Fibroblast of the conjunctiva (primary cell): ENCODE data around the gene NFIX.

Experiments
- DNase-seq: peaks from one replicate; pipeline ENCODE4 v3.0.0-alpha.2; 2010; ENCODE audit warnings: low read depth

The NFIX gene

GRCh38 chr19:12990853-12991252, 4.4 kb upstream of the NFIX start:
- DNase-seq: no peak

DNA sequence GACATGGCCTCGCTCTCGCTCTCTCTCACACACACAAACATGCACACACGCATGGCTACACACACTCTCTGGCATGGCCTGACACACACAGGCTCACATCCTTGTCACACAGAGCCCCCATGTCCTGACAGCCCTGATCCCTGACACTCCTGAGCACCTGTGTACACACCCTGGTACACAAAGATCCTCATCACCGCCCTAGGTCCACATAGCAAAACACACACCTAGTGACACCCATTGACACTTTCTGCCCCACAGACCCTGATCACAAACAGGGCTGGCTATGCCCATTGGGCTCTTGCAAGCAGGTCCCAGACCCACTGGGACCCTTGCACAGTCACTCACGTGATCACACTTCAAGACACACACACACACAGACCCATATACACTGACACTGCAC, 4.0 kb upstream of the NFIX start:
- no peak for DNase-seq

GRCh38 chr19:12992729-12993128, 2.5 kb upstream of the NFIX start:
- no peak for DNase-seq

DNA sequence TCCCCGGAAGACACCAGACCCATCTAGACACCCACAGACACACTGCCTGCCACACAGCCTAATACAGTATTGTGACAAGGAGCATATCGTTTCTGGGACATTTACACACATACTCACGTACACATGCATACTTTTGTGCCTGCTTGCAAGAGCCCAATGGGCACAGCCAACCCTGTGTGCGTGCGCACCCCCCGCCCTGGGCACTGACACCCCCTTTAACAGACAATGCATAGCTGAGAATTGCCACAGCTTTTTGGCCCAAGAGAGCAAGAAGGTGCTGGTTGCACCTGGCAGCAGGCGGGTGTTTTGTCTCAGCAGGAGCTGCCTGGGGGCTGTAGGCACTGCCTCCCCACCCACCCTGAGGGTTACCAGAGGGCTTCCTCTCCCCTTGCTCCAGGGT, 1.7 kb upstream of the NFIX start:
- no peak for DNase-seq

GRCh38 chr19:12995596-12996405, 526 bp downstream of the NFIX start:
- DNase-seq: no peak

DNA sequence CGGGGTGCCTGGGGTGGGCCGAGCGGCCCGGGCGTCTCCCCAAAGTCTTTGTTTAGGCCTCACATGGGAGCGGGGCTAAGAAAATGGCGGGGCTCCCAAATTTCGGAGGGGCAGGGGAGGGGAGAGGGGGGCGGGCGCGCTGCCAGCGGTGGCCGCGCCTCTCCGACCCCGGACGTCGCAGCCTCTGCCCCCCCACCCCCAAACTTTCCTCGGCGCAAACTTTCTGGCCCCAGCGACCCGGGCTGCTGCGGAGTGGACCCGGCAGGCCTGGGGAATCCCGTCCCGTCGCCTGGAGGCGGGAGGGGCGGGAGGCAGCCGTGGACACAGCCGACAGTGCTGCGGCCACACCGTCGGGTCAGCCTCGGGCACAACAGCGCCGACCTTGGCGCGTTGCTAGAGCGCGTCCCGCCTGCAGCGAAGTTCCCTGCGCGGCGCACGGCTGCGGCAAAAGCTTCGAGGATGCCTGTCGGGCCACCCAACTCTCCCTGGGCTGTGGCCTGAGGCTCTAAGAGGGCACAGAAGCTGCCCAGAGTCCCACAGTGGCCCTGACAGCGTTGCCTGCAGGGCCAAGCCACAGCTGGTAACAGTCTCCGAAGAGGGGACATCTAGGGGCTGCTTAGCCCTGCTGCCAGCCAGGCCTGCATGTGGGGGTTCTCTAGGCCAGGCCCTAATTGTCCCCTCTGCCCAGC, 1.3 kb downstream of the NFIX start:
- no peak for DNase-seq

DNA sequence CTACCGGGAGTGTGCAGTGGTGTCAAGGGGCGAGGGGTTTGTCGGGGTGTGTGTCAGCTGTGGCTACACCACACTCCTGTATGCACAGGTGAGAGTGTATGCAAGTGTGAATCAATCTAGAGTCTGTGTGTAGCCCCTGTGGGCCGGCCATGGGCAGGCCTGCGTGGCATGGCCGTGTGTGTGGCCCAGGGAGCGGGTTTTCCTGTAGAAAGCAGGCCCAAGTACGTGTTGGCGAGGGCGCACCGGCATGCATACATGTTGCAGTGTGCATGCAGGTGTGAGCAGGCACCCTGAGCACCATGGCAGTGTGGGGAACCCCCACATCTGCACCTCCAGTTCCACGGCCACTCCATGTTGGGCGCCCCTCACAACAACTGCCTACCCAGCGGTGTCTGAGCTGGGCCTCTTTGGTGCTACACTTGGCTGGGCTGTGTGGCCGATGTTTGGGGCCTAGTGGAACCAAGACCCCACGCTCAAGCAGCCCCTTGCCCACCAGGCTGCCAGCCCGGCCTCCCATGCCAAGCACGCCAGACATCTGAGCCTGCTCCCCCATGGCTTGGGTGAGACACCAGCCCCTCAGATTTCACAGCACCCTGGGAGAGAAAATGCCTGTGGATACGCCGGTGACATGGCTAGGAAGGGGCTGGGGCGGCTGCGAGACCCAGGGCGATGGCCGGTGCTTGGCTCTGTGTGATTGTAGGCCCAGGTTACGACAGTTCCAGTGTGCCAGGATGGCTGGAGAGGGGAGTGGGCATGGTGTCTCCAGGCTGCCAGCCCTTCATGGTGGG, 2.1 kb downstream of the NFIX start:
- DNase-seq: no peak

GRCh38 chr19:12997967-12998940, 3.0 kb downstream of the NFIX start:
- DNase-seq: no peak

GRCh38 chr19:13001166-13001501, 5.9 kb downstream of the NFIX start:
- no peak for DNase-seq

DNA sequence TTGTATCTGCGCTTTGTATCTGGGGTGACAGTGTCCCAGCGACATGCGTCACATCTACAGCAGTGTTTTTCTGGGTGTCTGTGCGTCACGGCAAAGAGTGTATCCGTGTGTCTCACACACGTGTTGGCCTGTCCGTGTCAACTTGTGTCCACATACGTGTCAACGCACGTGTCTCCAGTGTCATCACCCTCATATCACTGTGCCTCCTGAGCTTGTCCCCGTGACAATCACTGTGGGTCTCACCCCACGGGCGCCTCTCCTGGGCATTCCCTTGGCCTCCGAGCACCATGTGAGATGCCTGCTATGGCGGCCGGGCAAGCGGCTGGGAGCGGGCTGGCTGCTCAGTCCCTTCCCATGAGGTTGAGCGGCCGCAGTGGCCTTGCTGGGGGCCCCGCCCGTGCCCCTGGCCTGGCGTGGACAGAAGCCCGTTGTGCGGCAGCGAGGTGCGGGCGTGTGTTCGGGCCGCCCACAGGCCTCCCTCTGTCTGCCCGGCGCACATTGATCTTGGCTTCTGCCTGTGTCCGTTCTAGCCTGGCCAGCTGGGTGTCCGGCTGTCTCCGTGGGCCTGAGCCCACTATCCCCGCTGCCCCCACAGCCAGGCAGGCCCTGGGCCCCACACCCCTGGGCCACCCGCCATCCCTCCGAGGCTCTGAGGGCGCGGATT, 6.4 kb downstream of the NFIX start:
- no peak for DNase-seq

DNA sequence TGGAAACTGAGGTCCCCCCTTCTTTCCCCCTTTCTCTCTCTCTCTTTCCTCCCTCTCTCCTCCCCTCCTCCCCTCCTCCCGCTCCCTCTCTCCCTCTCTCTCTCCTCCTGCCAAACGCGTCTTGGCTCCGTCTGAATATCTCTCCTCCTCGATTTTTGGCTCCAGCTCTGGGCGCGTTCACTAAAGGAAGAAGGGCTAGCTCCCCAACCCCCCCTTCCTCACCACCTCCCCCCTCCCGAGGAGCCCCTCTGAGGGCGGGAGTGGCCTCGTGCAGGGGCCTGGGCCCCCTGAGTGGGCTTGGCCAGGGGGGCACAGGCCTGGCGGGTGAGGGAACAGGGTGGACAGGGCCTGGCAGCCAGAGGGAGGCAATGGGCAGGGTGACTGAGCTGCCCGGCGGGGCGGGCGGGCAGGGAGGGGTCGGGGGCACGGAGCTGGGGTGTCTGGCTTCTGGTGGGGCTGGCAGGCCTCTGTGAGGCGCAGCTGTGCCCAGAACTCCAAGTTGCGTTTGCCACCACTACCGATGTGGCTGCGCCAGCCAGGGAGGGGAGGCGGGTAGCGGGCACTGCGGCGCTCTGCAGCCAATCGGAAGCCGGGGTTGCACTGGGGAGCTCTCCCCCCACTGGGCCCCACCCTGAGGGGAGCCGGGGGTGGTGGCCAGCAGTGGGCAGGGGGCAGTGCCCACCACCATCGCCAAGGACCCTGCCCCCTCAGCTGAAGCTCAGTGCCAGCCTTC, 7.1 kb downstream of the NFIX start:
- peak; percentile 45 for DNase-seq

- DNase-seq: no peak
Measured at GRCh38 chr19:13003081-13003480, 7.8 kb downstream of the NFIX start.

DNA sequence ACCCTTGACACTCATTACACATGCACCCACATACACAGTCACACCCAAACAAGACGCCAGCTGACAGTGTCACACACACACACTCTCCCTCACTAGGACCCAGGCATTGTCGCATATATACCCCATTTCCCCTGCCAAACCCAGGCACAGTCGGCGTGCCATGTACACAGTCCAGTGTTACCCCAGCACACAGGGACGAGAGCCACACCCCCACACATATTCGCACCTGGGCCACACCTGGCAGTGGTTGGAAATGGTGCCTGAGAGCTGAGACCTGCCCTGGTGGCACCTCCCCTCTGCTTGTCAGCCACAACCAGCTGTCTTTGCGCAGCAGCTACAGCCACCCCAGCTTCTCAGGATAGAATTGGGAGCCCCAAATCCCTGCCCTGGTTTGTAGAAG, 9.0 kb downstream of the NFIX start:
- no peak for DNase-seq

DNA sequence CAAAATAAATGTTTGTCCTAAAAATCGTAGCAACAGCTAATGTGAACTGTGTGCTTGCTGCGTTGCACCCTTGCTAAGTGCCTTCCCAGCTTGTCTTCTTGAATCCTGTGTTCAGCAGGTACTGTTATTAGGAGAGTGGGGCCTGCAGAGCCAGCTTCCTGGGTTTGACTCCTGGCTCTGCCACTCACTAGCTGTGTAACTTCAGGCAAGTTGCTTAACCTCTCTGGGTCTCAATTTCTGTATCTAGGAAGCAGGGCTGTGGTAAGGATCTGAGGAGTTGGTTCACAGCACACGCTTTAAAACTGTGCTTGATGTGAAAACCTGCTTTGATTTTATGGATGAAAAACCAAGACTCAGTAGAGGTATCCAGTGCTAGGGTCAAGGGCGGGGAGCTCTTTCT, 10.0 kb downstream of the NFIX start:
- no peak for DNase-seq

DNA sequence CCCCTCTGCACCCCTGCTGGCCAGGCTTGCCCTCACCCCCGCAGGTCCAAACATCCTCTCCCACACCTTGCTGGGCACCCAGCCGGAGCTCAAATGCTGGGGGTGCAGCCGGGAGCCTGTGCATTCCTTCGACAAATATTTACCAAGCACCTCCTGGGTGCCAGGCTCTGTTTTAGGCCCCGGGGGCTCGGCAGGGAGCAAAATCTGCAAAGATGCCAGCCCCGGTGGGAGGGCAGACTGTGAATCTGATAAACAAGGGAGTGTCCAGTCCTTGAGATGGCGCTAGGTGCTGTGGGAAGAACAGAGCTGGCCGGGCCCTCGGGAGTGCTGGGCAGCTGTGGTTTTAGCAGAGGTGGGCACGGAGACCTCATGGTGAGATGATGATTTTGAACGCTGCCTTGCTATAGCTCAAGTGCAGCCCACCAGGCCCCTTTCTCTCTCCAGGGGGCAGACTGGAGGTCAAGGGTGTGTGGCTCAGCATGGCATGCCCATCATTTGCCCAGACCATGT, 10.6 kb downstream of the NFIX start:
- DNase-seq: no peak

GRCh38 chr19:13006431-13007281, 11.4 kb downstream of the NFIX start:
- no peak for DNase-seq

DNA sequence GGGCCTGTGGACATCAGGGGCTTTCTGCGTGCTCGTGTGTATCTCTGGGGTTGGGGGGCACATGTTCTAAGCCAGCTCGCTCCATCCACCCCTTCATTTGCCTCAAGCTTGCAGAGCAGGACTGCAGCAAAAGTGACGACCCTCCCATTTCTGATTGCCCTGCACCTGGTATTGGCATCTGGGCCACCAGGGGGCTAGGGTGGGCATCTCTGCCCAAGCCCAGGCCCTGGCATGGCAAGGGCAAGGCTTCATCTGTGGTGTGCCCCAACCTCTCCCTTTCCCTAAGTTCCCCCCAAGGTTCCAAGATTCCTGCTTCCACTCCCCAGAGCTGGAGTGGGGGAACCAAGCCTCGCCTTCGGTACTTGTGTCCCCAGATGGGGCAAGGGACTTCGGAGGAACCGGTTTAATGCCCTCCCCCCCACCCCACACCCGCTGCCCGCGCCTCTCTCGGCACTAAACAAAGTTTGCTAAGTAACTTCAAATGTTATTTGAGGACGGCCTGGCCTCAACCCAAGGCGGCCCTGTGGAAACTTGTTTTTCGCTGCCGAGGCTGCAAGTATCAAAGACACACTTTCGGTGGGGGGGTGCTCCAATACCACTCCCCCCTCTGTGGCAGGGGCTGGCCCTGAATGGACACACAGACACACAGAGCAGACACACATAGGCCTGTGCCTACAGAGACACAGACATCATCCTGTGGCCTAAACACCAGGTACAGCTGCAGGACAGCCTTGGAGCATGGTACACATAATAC, 12.2 kb downstream of the NFIX start:
- DNase-seq: peak; percentile 33

- no peak for DNase-seq
Measured at GRCh38 chr19:13008926-13009787, 13.9 kb downstream of the NFIX start.
